Stomach smooth muscle (tissue), 2 donors: ENCODE measurements around the gene PIAS2.

Experiments
- H3K27ac ChIP-seq: one replicate; pipeline ENCODE4 v1.7.0; 2013; ENCODE audit warnings: mild to moderate bottlenecking, low read length, inconsistent platforms
- H3K27me3 ChIP-seq, 2 donors: one replicate each; pipeline ENCODE4 v1.7.0; 2013; ENCODE audit warnings: low read length in 2 of 2; ENCODE audit not compliant: insufficient read depth in 2 of 2, control insufficient read depth in 1 of 2
- H3K36me3 ChIP-seq, 2 donors: one replicate each; pipeline ENCODE4 v1.7.0; 2013; ENCODE audit warnings: low read length in 2 of 2; ENCODE audit not compliant: control insufficient read depth in 2 of 2, insufficient read depth in 2 of 2
- H3K4me1 ChIP-seq: one replicate; pipeline ENCODE4 v1.7.0; 2013; ENCODE audit warnings: low read length; ENCODE audit not compliant: control insufficient read depth, insufficient read depth
- H3K4me3 ChIP-seq, 2 donors: one replicate each; pipeline ENCODE4 v1.7.0; 2013; ENCODE audit warnings: low read length in 2 of 2
- H3K9ac ChIP-seq, 2 donors: one replicate each; pipeline ENCODE4 v1.7.0; 2013; ENCODE audit warnings: low read length in 2 of 2, mild to moderate bottlenecking in 1 of 2
- H3K9me3 ChIP-seq, 2 donors: one replicate each; pipeline ENCODE4 v1.7.0; 2013; ENCODE audit warnings: low read length in 2 of 2; ENCODE audit not compliant: control insufficient read depth in 2 of 2
- donor health status: healthy.
- donor health status: Pancreatic carcinoma.

Gene PIAS2

GRCh38 chr18:46939998-46940571 lies 22.8 kb upstream of the PIAS2 start:
- Histone ChIP-seq H3K4me3 (no peak overlapping the region), H3K27me3 (no peaks in the 10 kb centered on the region), H3K36me3 (no peaks in the 10 kb centered on the region), H3K9me3 (no peaks in the 10 kb centered on the region), H3K4me1 (no peaks in the 10 kb centered on the region), H3K9ac (no peak overlapping the region), H3K27ac (no peak overlapping the region)

- H3K36me3 ChIP-seq = no peaks in the 10 kb centered on the region
- no peak overlapping the region for H3K27ac ChIP-seq
- no peaks in the 10 kb centered on the region for H3K9me3 ChIP-seq
- no peaks in the 10 kb centered on the region for H3K4me1 ChIP-seq
- no peak overlapping the region for H3K9ac ChIP-seq
- no peak overlapping the region for H3K4me3 ChIP-seq
- H3K27me3 ChIP-seq = no peaks in the 10 kb centered on the region
Measured at GRCh38 chr18:46939337-46939963, 22.1 kb upstream of the PIAS2 start.

- Histone ChIP-seq H3K27me3 (no peaks in the 10 kb centered on the region), H3K36me3 (no peaks in the 10 kb centered on the region), H3K4me3 (no peak overlapping the region), H3K27ac (no peak overlapping the region), H3K9ac (no peak overlapping the region), H3K9me3 (no peaks in the 10 kb centered on the region), H3K4me1 (peaks cover 11% of the 10 kb centered on the region)
Measured at GRCh38 chr18:46920653-46921052, 3.3 kb upstream of the PIAS2 start.

- Histone ChIP-seq H3K27ac (no peak overlapping the region), H3K4me3 (no peak overlapping the region), H3K9me3 (no peaks in the 10 kb centered on the region), H3K27me3 (no peaks in the 10 kb centered on the region), H3K36me3 (no peaks in the 10 kb centered on the region), H3K9ac (no peak overlapping the region), H3K4me1 (peaks cover 11% of the 10 kb centered on the region)
Measured at GRCh38 chr18:46920067-46920466, 2.8 kb upstream of the PIAS2 start.

GRCh38 chr18:46917803-46918600 lies 695 bp upstream of the PIAS2 start:
- Histone ChIP-seq H3K9ac (peak overlapping the region; percentile 82 to 86), H3K27me3 (no peaks in the 10 kb centered on the region), H3K4me1 (peaks cover 15% of the 10 kb centered on the region), H3K9me3 (no peaks in the 10 kb centered on the region), H3K27ac (peak overlapping the region; percentile 70), H3K36me3 (no peaks in the 10 kb centered on the region), H3K4me3 (peak overlapping the region; percentile 88 to 91)

GRCh38 chr18:46916551-46917107 lies 678 bp downstream of the PIAS2 start:
- Histone ChIP-seq H3K36me3 (no peaks in the 10 kb centered on the region), H3K9ac (peak overlapping the region; percentile 82 to 90), H3K27ac (peak overlapping the region; percentile 70), H3K4me1 (peaks cover 15% of the 10 kb centered on the region), H3K9me3 (no peaks in the 10 kb centered on the region), H3K4me3 (peak overlapping the region; percentile 90 to 91), H3K27me3 (no peaks in the 10 kb centered on the region)

- no peaks in the 10 kb centered on the region for H3K27me3 ChIP-seq
- peak overlapping the region; percentile 90 to 91 for H3K4me3 ChIP-seq
- H3K4me1 ChIP-seq = peaks cover 15% of the 10 kb centered on the region
- peak overlapping the region; percentile 82 to 90 for H3K9ac ChIP-seq
- no peak overlapping the region for H3K27ac ChIP-seq
- no peaks in the 10 kb centered on the region for H3K36me3 ChIP-seq
- no peaks in the 10 kb centered on the region for H3K9me3 ChIP-seq
Measured at GRCh38 chr18:46915800-46916550, 1.3 kb downstream of the PIAS2 start.

- no peak overlapping the region for H3K27ac ChIP-seq
- no peaks in the 10 kb centered on the region for H3K36me3 ChIP-seq
- H3K4me1 ChIP-seq = peaks cover 6% of the 10 kb centered on the region
- H3K9ac ChIP-seq = no peak overlapping the region
- no peak overlapping the region for H3K4me3 ChIP-seq
- no peaks in the 10 kb centered on the region for H3K27me3 ChIP-seq
- no peaks in the 10 kb centered on the region for H3K9me3 ChIP-seq
Measured at GRCh38 chr18:46910856-46911255, 6.5 kb downstream of the PIAS2 start.

- Histone ChIP-seq H3K4me1 (peaks cover 3% of the 10 kb centered on the region), H3K27ac (no peak overlapping the region), H3K9ac (no peak overlapping the region), H3K4me3 (no peak overlapping the region), H3K9me3 (no peaks in the 10 kb centered on the region), H3K36me3 (no peaks in the 10 kb centered on the region), H3K27me3 (no peaks in the 10 kb centered on the region)
Measured at GRCh38 chr18:46909497-46909896, 7.8 kb downstream of the PIAS2 start.

GRCh38 chr18:46903406-46903805 lies 13.9 kb downstream of the PIAS2 start:
- Histone ChIP-seq H3K9ac (no peak overlapping the region), H3K4me3 (no peak overlapping the region), H3K9me3 (no peaks in the 10 kb centered on the region), H3K4me1 (no peaks in the 10 kb centered on the region), H3K27ac (no peak overlapping the region), H3K27me3 (no peaks in the 10 kb centered on the region), H3K36me3 (no peaks in the 10 kb centered on the region)
